ENCODE data around the gene NTN5. TPM values are rescaled to one million over a fixed set of nuclear protein-coding genes. Genes with fewer than 3 reads are reported as not detected.

The NTN5 gene
- polyA plus RNA-seq, 4 donors = 0.53 to 1.6 (median 0.77) TPM

DNA sequence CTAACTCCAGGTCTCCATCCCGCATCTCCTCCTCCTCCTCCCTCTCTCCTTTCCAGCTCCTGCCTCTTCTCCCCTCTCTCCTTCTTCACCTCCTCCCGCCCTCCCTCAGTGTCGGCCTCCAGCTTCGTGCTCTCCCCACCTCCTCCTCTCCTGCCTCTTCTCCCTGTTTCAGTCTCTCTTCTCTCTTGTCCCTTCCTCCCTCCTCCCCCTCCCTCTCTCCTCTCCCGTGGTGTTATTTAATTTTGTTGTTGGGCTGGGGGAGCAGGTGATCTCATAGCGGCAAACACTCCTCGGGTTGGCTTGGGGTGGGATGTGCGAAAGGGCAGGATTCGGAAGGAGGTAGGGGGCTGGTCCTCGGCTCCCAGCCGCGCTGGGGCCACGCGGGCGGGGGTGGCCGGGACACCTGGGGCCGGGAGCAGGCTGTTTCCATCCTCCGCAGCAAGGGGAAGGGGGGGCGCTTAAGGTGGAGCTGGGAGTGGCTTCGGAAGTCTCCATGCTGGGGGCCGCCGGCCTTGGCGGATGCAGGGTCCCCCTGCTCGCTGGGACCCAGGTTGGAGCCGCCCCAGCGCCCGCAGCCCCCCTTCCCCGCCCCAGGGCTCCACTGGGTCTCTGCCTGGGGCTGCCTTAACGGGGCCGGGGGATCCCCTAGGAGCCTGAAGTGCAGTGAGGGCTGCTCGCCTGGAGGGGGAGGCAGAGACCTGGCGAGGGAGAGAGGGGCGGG is 26.7 kb downstream of the NTN5 start, which contains the start of gene CA11:
Gene CA11 (minus strand): TSS at position 187 of the 721 bp plus-strand sequence. CDS start 555 bp downstream, outside the sequence.
- peak in 2 of 4 donors; percentile 86 to 89 for DNase-seq (ENCODE audit: low read depth in 4 of 4, low spot score in 3 of 4)

DNA sequence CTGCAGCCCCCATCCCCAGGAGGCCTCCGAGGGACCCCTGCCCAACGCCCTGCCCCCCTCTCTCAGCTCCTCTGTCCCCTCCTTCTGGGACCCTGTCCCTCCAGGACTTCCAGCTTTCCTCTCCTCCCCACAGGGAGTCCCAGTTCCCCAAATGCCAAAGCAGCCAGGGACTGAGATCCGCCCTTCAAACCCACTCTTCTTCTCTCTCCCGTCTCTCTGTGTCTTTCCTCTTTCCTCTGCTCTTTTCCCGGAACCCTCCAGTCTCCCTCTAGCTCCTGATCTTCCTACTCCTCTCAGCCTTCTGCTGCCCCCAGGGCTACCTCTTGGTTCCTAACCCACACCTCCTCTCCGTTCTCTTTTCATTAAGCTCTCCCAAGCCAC is 27.2 kb downstream of the NTN5 start:
- no peak for DNase-seq (ENCODE audit: low read depth in 4 of 4, low spot score in 3 of 4)

- no peak for DNase-seq (ENCODE audit: low read depth in 4 of 4, low spot score in 3 of 4)
These were observed 27.8 kb downstream of the NTN5 start for GRCh38 chr19:48644839-48645619.

- no peak for DNase-seq (ENCODE audit: low read depth in 4 of 4, low spot score in 3 of 4)
These were observed 28.5 kb downstream of the NTN5 start for GRCh38 chr19:48644355-48644754.

DNA sequence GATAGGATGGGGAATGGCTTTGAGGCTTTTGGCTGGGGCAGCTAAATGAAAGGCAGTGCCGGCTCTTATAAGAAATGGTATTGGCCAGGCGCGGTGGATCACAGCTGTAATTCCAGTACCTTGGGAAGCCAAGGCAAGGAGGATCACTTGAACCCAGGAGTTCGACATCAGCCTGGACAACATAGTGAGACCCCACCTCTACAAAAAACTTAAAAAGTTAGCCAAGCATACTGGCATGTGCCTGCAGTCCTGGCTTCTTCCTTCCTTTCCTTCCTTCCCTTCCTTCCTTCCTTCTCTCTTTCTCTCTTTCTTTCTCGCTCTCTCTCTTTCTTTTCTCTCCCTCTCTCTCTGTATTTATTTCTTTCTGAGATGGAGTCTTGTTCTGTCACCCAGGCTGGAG is 30.0 kb downstream of the NTN5 start:
- no peak for DNase-seq (ENCODE audit: low read depth in 4 of 4, low spot score in 3 of 4)

DNA sequence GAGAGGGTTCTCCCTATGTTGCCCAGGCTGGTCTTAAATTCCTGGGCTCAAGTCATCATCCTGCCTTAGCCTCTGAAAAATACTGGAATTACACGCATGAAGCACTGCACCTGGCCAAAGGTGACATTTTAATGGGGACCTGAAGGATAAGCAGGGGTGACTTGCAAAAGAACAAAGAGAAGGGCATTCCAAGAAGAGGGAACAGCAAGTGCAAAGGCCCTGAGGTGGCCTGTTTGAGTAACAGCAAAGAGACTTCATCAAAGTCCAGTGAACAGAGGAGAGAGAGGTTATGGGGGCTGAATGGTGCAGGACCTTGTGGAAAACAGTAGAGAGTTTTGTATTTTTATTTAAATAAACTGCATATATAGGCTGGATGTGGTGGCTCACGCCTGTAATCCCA is 31.0 kb downstream of the NTN5 start:
- no peak for DNase-seq (ENCODE audit: low read depth in 4 of 4, low spot score in 3 of 4)

- DNase-seq (ENCODE audit: low read depth in 4 of 4, low spot score in 3 of 4) = no peak
These were observed 33.1 kb downstream of the NTN5 start for GRCh38 chr19:48639483-48640375.

- DNase-seq (ENCODE audit: low read depth in 4 of 4, low spot score in 3 of 4) = no peak
These were observed 33.9 kb downstream of the NTN5 start for GRCh38 chr19:48638831-48639381.

GRCh38 chr19:48637948-48638830 is 34.6 kb downstream of the NTN5 start:
- DNase-seq (ENCODE audit: low read depth in 4 of 4, low spot score in 3 of 4) = peak in 3 of 4 donors; percentile 77 to 89 (median 88)

DNA sequence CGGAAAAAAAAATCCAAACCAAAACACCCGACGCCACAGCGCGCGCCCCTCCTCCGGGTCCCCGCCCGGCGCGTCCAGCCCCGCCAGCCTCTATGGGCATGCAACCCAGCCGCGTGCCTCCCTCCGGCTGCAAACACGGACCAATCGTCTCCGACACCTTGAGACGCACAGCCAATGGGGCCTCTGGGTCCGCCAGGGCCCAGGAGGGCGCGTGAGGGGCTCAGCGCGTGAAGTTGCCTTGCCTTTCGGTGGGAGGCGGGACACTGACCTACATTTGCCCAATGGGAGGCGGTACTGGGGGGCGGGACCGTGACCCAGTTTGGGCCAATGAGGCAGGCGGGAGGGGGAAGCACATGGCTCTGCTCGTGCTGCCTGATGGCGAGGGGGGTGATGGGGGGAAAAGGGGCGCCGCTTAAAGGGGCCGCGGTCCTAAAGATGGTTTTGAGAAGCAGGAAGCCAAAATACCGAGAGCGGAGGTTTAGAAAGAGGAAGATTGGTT is 35.3 kb downstream of the NTN5 start:
- DNase-seq (ENCODE audit: low read depth in 4 of 4, low spot score in 3 of 4) = peak; percentile 91 to 99 (median 98)

DNA sequence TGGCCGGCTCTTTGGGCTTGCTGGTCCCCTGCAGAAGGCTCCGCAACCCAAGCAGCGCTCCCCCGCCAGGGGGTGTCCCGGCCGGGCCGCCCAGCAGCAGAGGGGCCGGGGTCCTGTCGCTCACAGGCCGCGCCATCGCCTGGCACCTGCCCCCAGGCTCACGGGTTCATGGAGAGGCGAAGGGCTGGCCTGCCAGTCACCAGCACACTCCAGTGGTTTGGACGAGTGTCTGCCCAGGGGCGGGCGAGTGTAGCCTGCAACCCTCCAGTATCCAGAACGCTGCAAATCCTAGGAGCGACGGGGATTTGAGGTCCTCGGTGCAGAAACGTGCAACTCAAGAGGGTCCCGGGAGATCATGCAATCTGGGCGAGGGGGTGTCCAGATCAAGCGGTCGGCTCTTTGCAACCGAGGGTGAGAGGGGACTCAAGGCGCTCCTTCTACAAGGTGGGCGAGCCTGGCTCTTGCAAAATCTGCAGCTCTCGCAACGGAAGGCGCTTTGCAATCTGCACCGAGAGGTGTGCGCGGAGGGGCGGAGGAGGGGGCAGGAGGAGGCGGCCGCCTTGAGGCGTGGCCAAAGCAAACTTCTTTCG is 35.9 kb downstream of the NTN5 start, which contains the start of gene DBP:
Gene DBP (minus strand): TSS at position 521 of the 590 bp plus-strand sequence. CDS start 385 bp downstream, at position 136.
- no peak for DNase-seq (ENCODE audit: low read depth in 4 of 4, low spot score in 3 of 4)

GRCh38 chr19:48635966-48636858 is 36.6 kb downstream of the NTN5 start:
- DNase-seq (ENCODE audit: low read depth in 4 of 4, low spot score in 3 of 4) = no peak

DNA sequence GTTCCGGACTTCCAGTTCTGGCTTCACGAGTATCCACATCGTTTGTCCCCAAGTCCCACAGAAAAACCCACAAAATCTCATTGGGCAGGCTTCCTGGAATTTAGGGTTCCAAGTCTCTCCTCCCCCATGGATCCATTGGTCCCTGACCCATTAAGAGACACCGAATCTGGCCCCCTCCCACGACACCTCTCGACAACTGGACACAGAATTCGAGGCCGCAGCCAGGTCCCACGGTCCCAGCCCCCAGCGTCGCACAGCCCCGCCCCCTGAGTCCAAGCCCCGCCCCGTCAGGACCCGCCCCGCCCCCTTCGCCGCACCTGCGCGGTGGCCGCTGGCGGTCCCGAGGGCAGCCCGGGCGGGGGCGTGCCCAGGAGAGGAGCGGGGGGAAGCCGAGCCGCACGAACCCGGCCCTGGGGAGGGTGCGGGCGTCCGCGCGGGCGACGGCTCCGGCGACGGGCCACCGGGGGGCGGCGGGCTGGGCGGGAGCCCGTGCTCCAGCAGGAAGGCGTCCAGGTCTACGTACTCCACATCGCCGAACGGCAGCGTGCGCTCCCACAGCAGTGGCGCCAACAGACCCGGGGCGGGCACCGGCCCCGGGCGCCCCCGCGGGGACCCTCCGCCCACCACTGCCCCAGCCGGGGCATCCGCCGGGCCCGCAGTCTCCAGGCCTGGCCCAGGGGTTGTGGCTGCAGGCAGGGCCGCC is 37.4 kb downstream of the NTN5 start:
- DNase-seq (ENCODE audit: low read depth in 4 of 4, low spot score in 3 of 4) = no peak

- DNase-seq (ENCODE audit: low read depth in 4 of 4, low spot score in 3 of 4) = peak; percentile 91 to 95 (median 92)
These were observed 38.2 kb downstream of the NTN5 start for GRCh38 chr19:48634424-48635262.

- no peak for DNase-seq (ENCODE audit: low read depth in 4 of 4, low spot score in 3 of 4)
These were observed 38.8 kb downstream of the NTN5 start for GRCh38 chr19:48634036-48634342.
